H1 (cell line): ENCODE data around the gene PCYT2.

Source experiments
- BACH1 ChIP-seq: IDR thresholded peaks from 2 replicates; pipeline ENCODE4 v1.6.1; 2012; ENCODE audit warnings: low read length, improper control_type of control experiment
- CREB1 ChIP-seq: IDR thresholded peaks from 2 replicates; pipeline ENCODE4 v1.6.1; 2012; ENCODE audit warnings: inconsistent platforms
- EP300 ChIP-seq, 2 experiments: IDR thresholded peaks; 1 replicate in 1 of 2; 2 replicates in 1 of 2; pipeline ENCODE4 v1.6.1; 2011 to 2012; ENCODE audit warnings: low read depth in 2 of 2, low read length in 2 of 2, mild to moderate bottlenecking in 2 of 2, borderline replicate concordance in 1 of 2, inconsistent platforms in 1 of 2, moderate library complexity in 1 of 2
- EZH2 ChIP-seq: fragments of 200-600 bp; sonication (generic); IDR thresholded peaks from 2 replicates; pipeline ENCODE4 v1.7.1; 2012; ENCODE audit warnings: low read depth, mild to moderate bottlenecking, moderate library complexity, low read length, inconsistent platforms; ENCODE audit not compliant: severe bottlenecking
- SIN3A ChIP-seq, 2 experiments: IDR thresholded peaks in 1 of 2; conservative IDR thresholded peaks in 1 of 2; 2 replicates each; pipeline ENCODE4 v1.6.1; 2011 to 2012; ENCODE audit warnings: low read length in 2 of 2, improper control_type of control experiment in 1 of 2, low read depth in 1 of 2, mild to moderate bottlenecking in 1 of 2
- SP2 ChIP-seq: IDR thresholded peaks from 2 replicates; pipeline ENCODE4 v1.6.1; 2012; ENCODE audit warnings: mild to moderate bottlenecking, low read length, inconsistent platforms
- TAF1 ChIP-seq: IDR thresholded peaks from 2 replicates; pipeline ENCODE4 v1.6.1; 2011; ENCODE audit warnings: mild to moderate bottlenecking, low read depth, low read length
- ZNF274 ChIP-seq: IDR thresholded peaks from 2 replicates; pipeline ENCODE4 v1.7.0; 2012; ENCODE audit warnings: low read length, borderline replicate concordance; ENCODE audit errors: extremely low read depth
- TF ChIP-seq, protein P1 (sequence below), 3 experiments: IDR thresholded peaks; 1 replicate in 2 of 3; 2 replicates in 1 of 3; pipeline versions ENCODE4 v1.5.1 to v1.6.1; 2011; ENCODE audit warnings: low read length in 3 of 3, mild to moderate bottlenecking in 3 of 3, inconsistent platforms in 2 of 3, low read depth in 1 of 3, moderate library complexity in 1 of 3; ENCODE audit not compliant: insufficient read depth in 1 of 3; ENCODE audit errors: control extremely low read depth in 1 of 3

DNA sequence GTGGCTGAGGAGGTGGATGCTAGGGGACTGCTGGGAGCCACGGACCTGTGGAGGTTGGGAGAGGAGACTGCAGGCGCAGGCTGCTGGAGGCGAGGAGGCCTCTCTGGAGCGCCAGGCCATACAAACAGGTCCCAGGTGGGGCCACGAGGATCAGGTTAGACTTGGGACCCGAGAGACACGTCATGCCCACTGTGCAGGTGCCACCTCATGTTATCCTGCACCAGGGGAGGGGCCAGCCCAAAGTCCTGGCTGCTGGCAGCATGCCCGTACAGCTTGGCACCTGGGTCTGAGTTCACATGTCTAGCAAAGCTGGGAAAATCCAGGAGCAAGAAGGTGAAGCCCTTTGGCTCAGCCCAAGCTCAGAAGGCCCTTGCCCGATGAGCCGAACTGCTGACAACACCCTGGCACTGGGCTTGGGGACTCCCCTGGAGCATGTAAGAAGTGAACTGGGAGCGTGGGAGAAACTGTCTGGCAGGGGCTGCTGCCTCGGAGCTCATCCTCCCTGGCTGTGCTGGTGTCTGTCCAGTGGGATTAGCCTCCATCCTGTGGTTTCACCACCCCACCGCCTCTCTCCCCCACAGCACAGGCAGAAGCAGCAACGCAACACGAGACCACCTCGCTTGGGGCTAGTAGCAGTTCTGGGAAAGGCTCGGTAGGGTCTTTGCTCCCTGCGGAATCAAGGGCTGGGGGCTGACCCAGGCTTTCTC is 45.3 kb downstream of the PCYT2 start:
- TF ChIP-seq ZNF274 (no peak), EZH2 (no peak), SP2 (no peak), BACH1 (no peak), TAF1 (no peak), CREB1 (no peak), EP300 (IDR thresholded peaks at IDR 0.05; ENCODE audit: borderline replicate concordance in 1 of 2, low read depth in 2 of 2, low read length in 2 of 2) (no peak), SIN3A (conservative IDR thresholded peaks at IDR 0.05 in 1 of 2, IDR thresholded peaks at IDR 0.05 in 1 of 2; ENCODE audit: low read depth in 1 of 2, low read length in 2 of 2) (no peak)
- TF ChIP-seq, protein P1, sequence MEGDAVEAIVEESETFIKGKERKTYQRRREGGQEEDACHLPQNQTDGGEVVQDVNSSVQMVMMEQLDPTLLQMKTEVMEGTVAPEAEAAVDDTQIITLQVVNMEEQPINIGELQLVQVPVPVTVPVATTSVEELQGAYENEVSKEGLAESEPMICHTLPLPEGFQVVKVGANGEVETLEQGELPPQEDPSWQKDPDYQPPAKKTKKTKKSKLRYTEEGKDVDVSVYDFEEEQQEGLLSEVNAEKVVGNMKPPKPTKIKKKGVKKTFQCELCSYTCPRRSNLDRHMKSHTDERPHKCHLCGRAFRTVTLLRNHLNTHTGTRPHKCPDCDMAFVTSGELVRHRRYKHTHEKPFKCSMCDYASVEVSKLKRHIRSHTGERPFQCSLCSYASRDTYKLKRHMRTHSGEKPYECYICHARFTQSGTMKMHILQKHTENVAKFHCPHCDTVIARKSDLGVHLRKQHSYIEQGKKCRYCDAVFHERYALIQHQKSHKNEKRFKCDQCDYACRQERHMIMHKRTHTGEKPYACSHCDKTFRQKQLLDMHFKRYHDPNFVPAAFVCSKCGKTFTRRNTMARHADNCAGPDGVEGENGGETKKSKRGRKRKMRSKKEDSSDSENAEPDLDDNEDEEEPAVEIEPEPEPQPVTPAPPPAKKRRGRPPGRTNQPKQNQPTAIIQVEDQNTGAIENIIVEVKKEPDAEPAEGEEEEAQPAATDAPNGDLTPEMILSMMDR (IDR thresholded peaks at IDR 0.05; ENCODE audit: control extremely low read depth in 1 of 3, insufficient read depth in 1 of 3, low read depth in 1 of 3, low read length in 3 of 3): no peak
